ENCODE measurements around the gene NPHS1.

- TF ChIP-seq EZH2phosphoT487 (IDR thresholded peaks at IDR 0.05; ENCODE audit: borderline replicate concordance, low read length), result no peak
- TF ChIP-seq EZH2 (IDR thresholded peaks at IDR 0.05; ENCODE audit: low read length, unreplicated experiment), result no peak
- TF ChIP-seq CTCF (conservative IDR thresholded peaks at IDR 0.05; ENCODE audit: low read depth, low read length), result no peak
Observed at GRCh38 chr19:35872180-35872579, 19.9 kb upstream of the NPHS1 start.

Measured in PC-3 (cell line).